B cell (primary cell): ENCODE measurements around the gene LRRC72. TPM values are rescaled to one million over a fixed set of nuclear protein-coding genes. Genes with fewer than 3 reads are reported as not detected.

Source experiments
- ATAC-seq: fragments of 200-7000 bp; cut with Tn5 transposase; one replicate; pipeline ENCODE4 v1.10.0; 2021; ENCODE audit warnings: low read depth, mild to moderate bottlenecking, moderate number of reproducible peaks, moderate library complexity
- CTCF ChIA-PET: fragments of 350-600 bp; sonication (Branson Sonifier 250); formaldehyde crosslinking; loops from one replicate; lab custom pipeline; 2021; ENCODE audit warnings: antibody characterized with exemption, inconsistent platforms; lab: Charles Lee
- POLR2A ChIA-PET: fragments of 350-600 bp; sonication (Branson Sonifier 250); formaldehyde crosslinking; loops from one replicate; lab custom pipeline; 2021; ENCODE audit warnings: antibody characterized with exemption; lab: Charles Lee
- DNase-seq: peaks from one replicate; pipeline ENCODE4 v3.0.0; 2013
- H2AFZ ChIP-seq: 2 replicates; pipeline ENCODE4 v1.6.1; 2012; ENCODE audit warnings: mild to moderate bottlenecking, low read depth, low read length; ENCODE audit not compliant: insufficient read depth, poor library complexity, severe bottlenecking
- H3K27ac ChIP-seq, 2 donors: 1 replicate in 1 of 2; 2 replicates in 1 of 2; pipeline ENCODE4 v1.5.1; 2012 to 2013; ENCODE audit warnings: low read length in 2 of 2, mild to moderate bottlenecking in 2 of 2, moderate library complexity in 1 of 2
- H3K27me3 ChIP-seq, 4 experiments: fragments of 200-600 bp in 1 of 4; sonication (generic) in 1 of 4; replicated peaks in 1 of 4; 1 replicate in 2 of 4; 2 replicates in 2 of 4; pipeline versions ENCODE4 v1.6.1 to v1.7.0; 2013 to 2016; ENCODE audit warnings: low read length in 3 of 4, mild to moderate bottlenecking in 2 of 4, mixed read lengths in 1 of 4, moderate library complexity in 1 of 4; ENCODE audit not compliant: insufficient read depth in 4 of 4, control insufficient read depth in 3 of 4; ENCODE audit errors: control extremely low read depth in 1 of 4
- H3K36me3 ChIP-seq, 2 experiments: replicated peaks in 1 of 2; 1 replicate in 1 of 2; 2 replicates in 1 of 2; pipeline versions ENCODE4 v1.6.1 to v1.7.1; 2013; ENCODE audit warnings: low read length in 1 of 2; ENCODE audit not compliant: insufficient read depth in 2 of 2, control insufficient read depth in 1 of 2; ENCODE audit errors: control extremely low read depth in 1 of 2, extremely low read depth in 1 of 2
- H3K4me1 ChIP-seq, 2 donors: fragments of 200-600 bp in 1 of 2; sonication (generic) in 1 of 2; 1 replicate in 1 of 2; 2 replicates in 1 of 2; pipeline versions ENCODE4 v1.5.1 to v1.6.1; 2013 to 2017; ENCODE audit warnings: low read length in 2 of 2; ENCODE audit not compliant: control insufficient read depth in 2 of 2, insufficient read depth in 2 of 2
- H3K4me2 ChIP-seq: replicated peaks from 2 replicates; pipeline ENCODE3; 2012; ENCODE audit warnings: mild to moderate bottlenecking, low read depth, low read length; ENCODE audit not compliant: poor library complexity, severe bottlenecking
- H3K4me3 ChIP-seq, 5 experiments: fragments of 200-600 bp in 1 of 5; sonication (generic) in 1 of 5; 1 replicate in 3 of 5; 2 replicates in 2 of 5; pipeline versions ENCODE4 v1.5.1 to v1.7.0; 2011 to 2016; ENCODE audit warnings: low read length in 4 of 5, mild to moderate bottlenecking in 4 of 5, low read depth in 2 of 5, control low read depth in 1 of 5, moderate library complexity in 1 of 5; ENCODE audit not compliant: insufficient read depth in 1 of 5; ENCODE audit errors: control extremely low read depth in 1 of 5, extremely low read depth in 1 of 5
- H3K79me2 ChIP-seq: fragments of 200-600 bp; sonication (generic); one replicate; pipeline ENCODE4 v1.6.0; 2016; ENCODE audit warnings: low read length; ENCODE audit not compliant: control insufficient read depth, insufficient read depth
- H3K9ac ChIP-seq: fragments of 200-600 bp; sonication (generic); 2 replicates; pipeline ENCODE4 v1.6.1; 2017; ENCODE audit warnings: mild to moderate bottlenecking, low read length, moderate library complexity
- H3K9me3 ChIP-seq, 3 donors: one replicate each; pipeline versions ENCODE4 v1.6.1 to v1.7.1; 2013; ENCODE audit warnings: low read length in 2 of 3; ENCODE audit not compliant: control insufficient read depth in 2 of 3, insufficient read depth in 1 of 3; ENCODE audit errors: control extremely low read depth in 1 of 3
- H4K20me1 ChIP-seq: 2 replicates; pipeline ENCODE4 v1.6.0; 2012; ENCODE audit warnings: mild to moderate bottlenecking, low read length; ENCODE audit not compliant: insufficient read depth, control insufficient read depth, poor library complexity, severe bottlenecking
- H3K27ac Mint-ChIP-seq: one replicate; pipeline ENCODE4 v1.8.0; 2021; ENCODE audit warnings: mixed read lengths
- H3K27me3 Mint-ChIP-seq: one replicate; pipeline ENCODE4 v1.8.0; 2021; ENCODE audit warnings: mixed read lengths
- H3K4me1 Mint-ChIP-seq: one replicate; pipeline ENCODE4 v1.8.0; 2021; ENCODE audit warnings: mixed read lengths
- H3K4me3 Mint-ChIP-seq: one replicate; pipeline ENCODE4 v1.8.0; 2021; ENCODE audit warnings: mixed read lengths
- H3K9me3 Mint-ChIP-seq: one replicate; pipeline ENCODE4 v1.8.0; 2022; ENCODE audit warnings: mixed read lengths; ENCODE audit not compliant: insufficient read depth
- CTCF ChIP-seq: fragments of 200-600 bp; IDR thresholded peaks from one replicate; pipeline ENCODE4 v1.8.0; 2022; ENCODE audit warnings: antibody characterized with exemption, mild to moderate bottlenecking
- EZH2 ChIP-seq: IDR thresholded peaks from 2 replicates; pipeline ENCODE4 v1.6.1; 2012; ENCODE audit warnings: borderline replicate concordance, low read depth, mild to moderate bottlenecking, moderate library complexity, low read length; ENCODE audit not compliant: insufficient read depth, poor library complexity, severe bottlenecking
- WGBS: methylation state at CpG from one replicate; pipeline ENCODE4 v1.1.5; 2013; ENCODE audit warnings: missing lambda C conversion rate; ENCODE audit not compliant: insufficient coverage; 5-methylcytosine and 5-hydroxymethylcytosine counted together
- intact Hi-C: fragments of 100-400 bp; cut with micrococcal nuclease; formaldehyde crosslinking; loops from one replicate; pipeline ENCODE4 v1.10.0; 2022
- polyA plus RNA-seq: library from polyadenylated mRNA; depleted of rRNA; stranded (reverse); fragments of >200 nt; gene quantifications from 2 replicates; pipeline ENCODE4 v1.2.3, GENCODE V29; 2012
- total RNA-seq, 2 donors: library from RNA; stranded (reverse); fragments of 120-200 nt in 1 of 2; gene quantifications; 1 replicate in 1 of 2; 2 replicates in 1 of 2; pipeline versions ENCODE4 v1.2.3 to v1.2.4, GENCODE V29; 2013 to 2022

The LRRC72 gene
- total and polyA plus RNA-seq, 2 donors (not counting 1 experiment from before 2014, with no cell fraction given), result not detected

- Histone ChIP-seq H2AFZ (no peak overlapping the region), H3K27ac (no peak overlapping the region), H3K9me3 (no peaks in the 10 kb centered on the region), H3K4me3 (no peak overlapping the region), H3K36me3 (no peaks in the 10 kb centered on the region), H3K4me1 (no peaks in the 10 kb centered on the region), H3K4me2 (no peak overlapping the region), H3K9ac (no peak overlapping the region), H4K20me1 (no peaks in the 10 kb centered on the region), H3K27me3 (no peaks in the 10 kb centered on the region), H3K79me2 (no peaks in the 10 kb centered on the region)
- CTCF ChIA-PET, result no interaction called here
- ATAC-seq, result no peak
- Mint-ChIP-seq H3K27ac (no peak overlapping the region), H3K27me3 (peaks cover 7% of the 10 kb centered on the region), H3K4me3 (no peak overlapping the region), H3K9me3 (no peaks in the 10 kb centered on the region), H3K4me1 (no peaks in the 10 kb centered on the region)
- 95% methylated on average over 7 of the region's 7 CpGs for WGBS
- intact Hi-C loops, result no loop called here
- TF ChIP-seq CTCF (no peak), EZH2 (no peak)
- POLR2A ChIA-PET, result no interaction called here
- DNase-seq, result no peak
Measured at GRCh38 chr7:16512097-16512496, 14.5 kb upstream of the LRRC72 start.

- H3K4me3 ChIP-seq, result no peak overlapping the region
- H3K9me3 Mint-ChIP-seq, result no peaks in the 10 kb centered on the region
- intact Hi-C loops, result no loop called here
- H3K4me1 Mint-ChIP-seq, result no peaks in the 10 kb centered on the region
- no CpG with 5 or more reads among the region's 1 CpG for WGBS
- no peaks in the 10 kb centered on the region for H3K9me3 ChIP-seq
- peaks cover 12% of the 10 kb centered on the region for H3K27me3 Mint-ChIP-seq
- H3K27ac Mint-ChIP-seq, result no peak overlapping the region
- H3K27ac ChIP-seq, result no peak overlapping the region
- H3K79me2 ChIP-seq, result no peaks in the 10 kb centered on the region
- TF ChIP-seq EZH2 (no peak), CTCF (no peak)
- H4K20me1 ChIP-seq, result no peaks in the 10 kb centered on the region
- H3K36me3 ChIP-seq, result no peaks in the 10 kb centered on the region
- no peaks in the 10 kb centered on the region for H3K27me3 ChIP-seq
- DNase-seq (no peak), ATAC-seq (no peak)
- POLR2A ChIA-PET, result no interaction called here
- H3K4me2 ChIP-seq, result no peak overlapping the region
- no peak overlapping the region for H3K9ac ChIP-seq
- no peak overlapping the region for H2AFZ ChIP-seq
- CTCF ChIA-PET, result interaction anchor here (1.1 to 1.3 kb wide), 2 partner anchors 10 to 51 kb away, joined by 3 to 5 read pairs; no protein-coding TSS in a partner anchor
- H3K4me1 ChIP-seq, result no peaks in the 10 kb centered on the region
- no peak overlapping the region for H3K4me3 Mint-ChIP-seq
Measured at GRCh38 chr7:16514271-16514670, 12.4 kb upstream of the LRRC72 start.
